Astrocyte (in vitro differentiated cells and primary cell): ENCODE data around the gene PJA2.

Source experiments
- CTCF ChIP-seq: IDR thresholded peaks from 2 replicates; pipeline ENCODE4 v1.5.1; 2011; ENCODE audit warnings: low read depth, mild to moderate bottlenecking, inconsistent platforms, low read length, moderate library complexity; ENCODE audit not compliant: insufficient read depth
- EZH2 ChIP-seq: IDR thresholded peaks from 2 replicates; pipeline ENCODE4 v1.6.1; 2012; ENCODE audit warnings: mild to moderate bottlenecking, low read length, inconsistent platforms; ENCODE audit not compliant: insufficient read depth

- TF ChIP-seq CTCF (no peak), EZH2 (no peak)
Measured at GRCh38 chr5:109404428-109404960, 5.3 kb downstream of the PJA2 start.
